GM18519 (cell line): ENCODE measurements around the gene PRKG2.

Experiments used
- ATAC-seq: cut with Tn5 transposase; IDR thresholded peaks from one replicate; pipeline ENCODE4 v1.9.1; 2021; ENCODE audit warnings: mild to moderate bottlenecking, moderate library complexity; ENCODE audit not compliant: unreplicated experiment, low FRiP score

PRKG2 gene

DNA sequence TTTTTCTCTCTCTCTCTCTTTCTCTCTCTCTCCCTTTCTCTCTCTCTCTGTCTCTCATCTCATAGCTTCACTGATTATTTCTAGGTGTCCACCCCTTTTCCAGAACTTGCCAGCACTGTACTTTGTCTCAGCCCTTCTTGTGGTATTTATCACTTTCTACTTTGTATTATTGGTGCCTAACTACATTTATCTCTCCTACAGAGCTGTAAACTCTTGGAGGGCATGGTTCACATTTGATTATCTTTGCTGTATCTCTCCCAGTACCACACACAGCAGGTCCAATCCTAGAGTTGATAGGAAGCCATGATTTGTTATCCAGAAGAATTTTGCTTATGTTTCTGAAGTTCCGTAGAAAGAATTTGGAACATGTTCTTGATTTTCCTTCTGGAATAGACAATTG is 5.2 kb upstream of the PRKG2 start:
- ATAC-seq: no peak

DNA sequence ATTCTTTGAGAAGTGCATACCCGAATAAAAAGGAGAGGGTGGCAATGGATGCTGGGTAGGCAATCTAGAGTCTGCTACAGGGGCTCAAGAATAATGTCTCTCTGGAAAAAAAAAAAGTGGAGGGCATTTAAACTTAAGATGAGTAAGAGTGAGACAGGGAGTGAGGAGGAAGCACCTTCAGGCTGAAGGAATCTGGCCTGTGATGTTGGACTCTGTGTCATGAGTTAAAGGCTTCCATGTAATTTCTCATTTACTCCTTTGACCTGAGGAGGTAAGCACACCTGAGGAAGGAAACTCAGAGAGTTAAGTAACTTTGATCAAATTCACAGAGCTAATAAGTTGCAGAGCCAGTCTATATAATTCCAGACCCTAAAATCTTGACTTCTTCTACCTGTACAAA is 3.2 kb upstream of the PRKG2 start:
- ATAC-seq: no peak

DNA sequence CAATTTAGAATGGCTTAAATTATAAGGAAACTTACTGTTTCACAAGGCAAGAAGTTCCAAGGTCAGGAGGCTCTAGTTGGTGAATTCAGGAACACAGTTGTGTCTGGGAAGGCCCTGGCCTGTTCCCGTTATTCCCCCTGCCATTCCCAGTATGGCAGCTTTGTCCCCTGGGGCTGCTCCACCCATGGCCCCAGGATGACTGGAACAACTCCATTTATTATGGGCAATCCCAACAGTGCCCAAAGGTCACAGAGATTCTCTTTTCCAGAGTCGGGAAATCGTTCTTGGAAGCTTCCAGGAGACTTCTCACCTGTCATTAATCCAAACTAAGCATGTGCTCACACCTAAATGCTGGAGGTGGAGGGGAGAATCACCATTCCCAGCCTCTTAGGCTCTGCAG is 2.8 kb upstream of the PRKG2 start:
- ATAC-seq: no peak

DNA sequence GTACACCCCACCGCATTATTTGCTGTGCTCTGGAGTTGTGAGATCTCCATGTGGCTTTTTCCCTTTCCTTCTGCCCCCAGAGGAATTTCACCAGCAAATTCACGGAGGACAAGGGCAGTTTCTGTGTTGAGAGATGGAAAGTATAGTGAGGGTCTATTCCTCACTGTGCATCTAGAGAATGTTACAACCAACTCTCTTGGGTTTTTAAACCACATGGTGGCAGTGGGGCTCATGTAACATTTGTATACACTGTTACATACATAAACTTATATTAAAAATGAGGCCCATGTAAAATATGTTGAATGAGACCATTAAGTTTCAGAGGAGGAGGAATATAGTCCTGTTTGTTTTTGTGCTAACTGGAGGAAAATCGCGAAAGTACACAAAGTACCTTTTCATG is 909 bp upstream of the PRKG2 start:
- no peak for ATAC-seq

DNA sequence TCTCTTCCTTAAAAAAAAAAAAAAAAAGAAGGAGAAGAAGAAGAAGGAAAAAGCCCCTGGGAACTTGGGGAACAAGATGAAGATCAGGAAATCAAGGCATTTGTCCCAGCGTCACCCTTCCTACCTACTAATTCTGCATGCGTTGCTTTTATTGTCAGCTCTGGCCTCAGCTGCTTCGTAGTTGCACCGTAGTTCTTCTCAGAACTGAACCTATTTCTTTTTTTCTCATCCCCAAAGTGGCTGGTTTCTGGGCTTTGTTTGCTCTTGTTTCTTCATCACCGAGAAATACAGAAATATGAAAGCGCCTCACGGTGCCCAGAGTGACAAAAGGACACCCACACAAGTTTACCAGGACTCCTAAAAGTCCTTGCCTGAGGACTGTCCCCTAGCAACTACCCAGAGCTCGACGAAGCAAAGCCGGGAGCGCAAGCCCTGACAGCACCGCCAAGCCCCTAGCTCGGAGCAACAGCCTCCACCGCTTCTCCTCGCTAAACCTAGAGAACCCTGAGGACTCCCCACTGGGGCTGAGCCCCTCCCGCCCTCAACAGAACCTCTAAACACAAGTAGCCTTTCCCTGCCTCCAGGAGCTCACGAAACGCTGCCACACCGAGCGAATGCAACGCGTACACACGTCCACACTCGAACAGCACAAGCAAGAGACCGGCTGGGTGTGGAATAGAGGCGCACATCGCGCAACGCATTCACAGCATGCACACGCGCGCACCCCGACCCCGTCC is 710 bp downstream of the PRKG2 start:
- no peak for ATAC-seq

DNA sequence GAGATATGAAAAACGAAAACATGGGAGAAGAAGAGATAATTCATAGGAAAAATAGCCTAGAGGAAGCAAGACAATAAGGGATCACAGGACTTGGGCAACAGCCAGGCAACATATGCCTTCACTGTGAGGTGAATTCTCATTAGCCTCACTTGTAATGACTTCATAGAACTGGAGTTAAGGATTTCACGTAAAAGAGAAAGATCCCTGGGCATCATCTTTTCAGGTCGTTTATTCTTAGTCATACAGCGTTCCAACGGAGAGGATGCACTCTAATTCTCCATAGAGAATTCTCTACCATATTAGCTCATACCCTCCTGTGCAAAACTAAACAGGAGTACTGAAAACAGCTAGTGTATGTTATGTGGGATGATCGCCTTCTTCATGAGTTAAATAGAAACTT is 1.4 kb downstream of the PRKG2 start:
- ATAC-seq: no peak

DNA sequence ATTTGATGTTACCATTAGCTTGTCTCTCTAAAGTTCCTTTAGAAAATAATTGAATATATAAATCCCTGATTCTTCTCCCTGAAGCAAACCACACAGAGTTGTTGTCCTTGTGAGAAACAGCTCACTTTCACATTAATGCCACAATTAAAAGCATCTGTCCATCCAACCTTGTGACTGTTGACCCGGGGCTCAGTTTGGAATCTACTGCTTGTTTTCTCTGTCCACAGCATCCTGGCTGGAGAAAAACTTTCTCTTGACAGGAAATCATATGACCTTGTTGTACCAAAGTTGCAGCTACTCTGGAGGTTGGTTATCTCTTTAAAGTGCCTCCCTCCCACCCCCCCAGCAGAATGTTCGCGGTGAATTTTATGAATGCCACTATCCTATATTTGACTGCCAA is 3.1 kb downstream of the PRKG2 start:
- no peak for ATAC-seq

DNA sequence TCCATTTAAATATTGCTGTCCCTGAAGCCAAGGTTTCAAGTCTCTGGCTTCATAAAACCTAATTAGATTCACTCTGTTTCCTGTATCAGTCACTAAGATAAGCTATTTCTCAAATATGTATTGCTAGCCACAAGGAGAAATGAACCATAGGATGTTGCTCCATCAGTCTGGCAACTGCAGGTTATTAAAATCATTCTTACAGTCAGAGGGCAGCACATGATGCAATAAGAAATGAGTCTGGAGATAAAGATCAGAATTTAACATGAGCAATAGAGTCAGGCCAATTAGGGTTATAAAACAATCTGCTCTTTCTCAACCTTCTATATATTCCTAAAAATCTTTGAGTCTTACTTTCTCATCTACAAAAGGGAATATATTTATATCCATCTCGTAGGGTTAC is 7.2 kb downstream of the PRKG2 start:
- no peak for ATAC-seq

DNA sequence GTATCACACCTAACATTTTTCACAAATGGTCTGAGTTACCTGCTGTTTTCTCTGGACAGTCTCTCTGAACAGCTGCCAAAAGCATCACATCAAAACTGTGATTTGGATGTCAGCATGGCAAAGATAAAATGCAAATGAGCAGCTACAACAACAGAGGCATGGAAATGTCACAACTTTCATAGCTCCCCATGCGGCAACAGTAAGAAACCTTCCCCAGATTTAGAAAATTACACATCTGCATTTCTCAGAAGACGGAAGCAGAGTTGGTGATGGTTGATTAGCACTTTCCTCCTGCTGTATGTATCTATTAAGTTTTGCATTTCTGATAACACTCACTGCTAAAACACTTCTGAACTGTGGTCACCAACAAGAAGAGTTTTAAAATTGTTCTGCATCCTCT is 9.7 kb downstream of the PRKG2 start:
- ATAC-seq: no peak

DNA sequence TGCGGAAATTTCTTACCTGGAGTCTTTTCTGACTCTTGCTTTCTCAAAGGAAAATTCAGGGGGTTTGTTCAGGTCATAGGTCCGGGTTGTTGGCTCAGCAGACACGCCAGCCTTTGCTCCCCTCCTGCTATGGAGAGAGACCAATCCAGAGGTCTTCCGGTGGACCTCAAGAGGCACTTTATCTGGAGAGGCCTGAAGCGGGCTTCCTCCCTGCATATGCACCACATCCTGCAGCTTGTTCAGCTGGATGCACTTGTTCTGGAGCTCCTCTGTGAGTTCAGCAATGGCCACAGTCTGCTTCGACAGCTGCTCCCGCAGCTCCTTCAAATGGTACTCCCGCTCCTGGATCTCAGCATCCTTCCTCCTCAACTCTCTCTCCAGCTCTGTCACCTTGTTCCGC is 10.5 kb downstream of the PRKG2 start:
- no peak for ATAC-seq

DNA sequence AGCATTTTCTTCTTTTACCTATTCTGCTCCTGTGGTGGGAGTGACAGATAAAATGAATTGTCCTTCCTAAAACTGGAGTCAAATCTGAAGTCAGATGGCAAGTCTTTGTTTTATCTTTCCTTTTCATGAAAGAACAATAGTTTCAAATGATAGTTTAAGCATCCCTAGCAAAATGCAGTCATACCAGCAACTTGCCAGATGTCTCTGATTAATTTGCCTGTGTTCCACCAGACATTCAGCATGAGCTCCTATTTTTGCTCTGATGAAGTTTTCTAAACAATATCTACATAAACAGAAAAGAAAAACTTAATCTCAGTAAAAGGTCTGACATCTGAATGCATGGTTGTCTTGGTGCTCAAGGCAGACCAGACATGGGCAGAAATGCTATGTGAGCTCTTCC is 15.2 kb downstream of the PRKG2 start:
- ATAC-seq: no peak

DNA sequence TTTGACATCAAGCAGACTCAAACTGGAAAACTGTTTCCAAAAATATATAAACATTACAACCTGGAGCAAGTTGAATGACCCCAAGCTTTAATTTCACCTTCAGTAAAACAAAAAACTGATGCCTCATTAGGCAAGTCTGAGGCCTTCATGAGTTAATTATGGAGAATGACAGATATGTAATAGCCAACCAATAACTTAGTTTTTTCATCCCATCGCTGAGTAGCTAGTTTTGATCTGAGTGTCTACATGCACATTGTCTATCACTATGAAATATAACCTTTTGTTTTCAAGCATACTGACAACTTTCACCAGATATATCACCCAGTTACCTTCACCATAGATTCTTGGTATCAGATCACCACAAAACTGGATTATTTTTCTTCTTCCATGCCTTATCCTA is 16.4 kb downstream of the PRKG2 start:
- ATAC-seq: no peak

DNA sequence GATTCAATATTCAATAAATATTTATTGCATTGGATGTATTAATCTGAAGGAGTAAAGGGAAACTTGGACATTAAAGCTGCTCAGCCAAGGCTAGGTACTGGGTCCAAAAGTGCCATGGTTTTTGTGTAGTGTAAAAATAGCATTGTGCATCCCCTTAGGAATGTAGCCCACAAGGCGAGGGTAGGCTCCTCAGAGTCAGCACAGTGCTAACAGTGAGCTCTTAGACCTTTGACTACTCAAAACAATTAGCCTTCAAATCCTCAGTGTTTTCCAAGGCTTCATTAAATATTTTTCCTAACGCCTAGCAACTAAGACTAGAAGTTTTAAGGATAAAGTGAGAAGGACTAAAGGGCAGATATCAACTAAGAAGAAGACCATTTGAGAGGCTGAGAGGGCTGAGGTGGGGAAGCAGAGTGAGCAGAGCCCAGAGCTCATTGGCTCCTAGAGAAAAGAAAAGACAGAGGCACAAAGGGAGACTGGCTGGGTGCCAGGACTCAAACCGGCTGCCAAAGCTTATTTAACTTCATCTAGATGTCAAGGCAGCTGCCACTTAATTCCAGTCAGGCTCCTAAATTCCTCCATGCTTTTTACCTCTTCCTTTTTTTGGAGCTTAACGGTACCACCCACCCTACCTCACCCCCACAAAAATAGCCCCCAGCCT is 17.0 kb downstream of the PRKG2 start:
- no peak for ATAC-seq

DNA sequence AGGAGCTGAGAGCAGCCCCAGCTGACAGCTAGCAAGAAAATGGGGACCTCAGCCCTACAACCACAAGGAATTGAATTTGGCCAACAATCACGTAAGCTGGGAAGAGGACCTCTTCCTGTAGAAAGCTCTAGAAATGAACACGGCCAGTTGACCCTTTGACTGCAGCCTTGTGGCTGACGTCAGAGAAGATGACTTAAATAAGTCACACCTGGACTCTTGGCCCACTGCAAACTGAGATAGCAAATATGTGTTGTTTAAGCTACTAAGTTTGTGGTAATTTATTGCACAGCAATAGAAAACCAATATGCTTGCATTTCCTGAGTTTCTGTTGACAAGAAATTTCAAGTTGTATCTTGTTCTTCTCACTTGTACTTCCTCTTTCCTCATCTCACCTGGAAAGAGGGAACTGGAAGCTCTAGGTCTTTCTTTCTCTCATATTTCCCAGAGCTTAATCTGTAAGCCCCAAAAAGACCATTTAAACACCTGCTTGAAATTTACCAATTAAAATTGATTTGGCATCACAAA is 18.8 kb downstream of the PRKG2 start:
- no peak for ATAC-seq

DNA sequence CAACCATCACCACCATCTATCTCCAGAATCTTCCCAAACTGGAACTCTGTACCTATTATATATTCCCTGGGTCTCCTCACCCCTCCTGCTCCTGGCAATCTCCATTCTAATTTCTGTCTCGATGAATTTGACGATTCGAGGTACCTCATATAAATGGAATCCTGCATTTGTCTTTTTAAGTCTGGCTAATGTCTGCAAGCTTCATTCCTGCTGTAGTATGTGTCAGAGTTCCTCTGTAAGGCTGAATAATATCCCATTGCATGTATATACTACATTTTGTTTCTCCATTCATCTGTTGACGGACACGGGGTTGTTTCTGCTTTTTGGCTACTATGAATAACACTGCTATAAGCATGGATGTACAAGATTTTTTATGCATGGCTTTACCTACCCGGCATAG is 19.5 kb downstream of the PRKG2 start:
- ATAC-seq: no peak

DNA sequence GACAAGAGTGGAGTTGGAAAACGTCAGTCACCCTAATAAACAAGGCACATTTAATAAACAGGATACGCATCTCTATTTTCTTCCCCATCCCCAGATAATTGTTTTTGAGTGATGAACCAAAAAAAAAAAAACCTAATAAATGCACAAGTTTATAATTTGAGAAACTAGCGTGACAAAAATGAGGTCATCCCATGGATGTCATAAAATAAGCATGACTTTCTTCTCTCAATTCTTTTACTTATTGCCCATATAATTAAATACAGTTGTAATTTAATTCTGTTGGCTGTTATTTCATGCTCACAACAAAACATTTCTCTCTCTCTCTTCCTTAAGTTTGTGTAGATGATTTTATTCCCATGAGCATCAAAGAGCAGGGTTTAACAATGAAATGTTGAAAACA is 20.7 kb downstream of the PRKG2 start:
- ATAC-seq: no peak

DNA sequence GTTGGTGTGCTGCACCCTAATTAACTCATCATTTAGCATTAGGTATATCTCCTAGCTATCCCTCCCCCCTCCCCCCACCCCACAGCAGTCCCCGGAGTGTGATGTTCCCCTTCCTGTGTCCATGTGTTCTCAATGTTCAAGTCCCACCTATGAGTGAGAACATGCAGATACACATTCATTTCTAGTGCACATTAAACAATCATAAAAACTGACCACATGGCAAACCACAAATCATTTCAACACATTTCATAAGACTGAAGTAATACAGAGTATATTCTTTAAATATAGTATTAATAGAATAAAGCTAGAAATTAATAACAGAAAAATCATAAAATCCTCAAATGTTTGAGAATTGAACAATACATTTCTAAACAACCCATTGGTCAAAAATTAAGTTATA is 34.1 kb downstream of the PRKG2 start:
- ATAC-seq: no peak

DNA sequence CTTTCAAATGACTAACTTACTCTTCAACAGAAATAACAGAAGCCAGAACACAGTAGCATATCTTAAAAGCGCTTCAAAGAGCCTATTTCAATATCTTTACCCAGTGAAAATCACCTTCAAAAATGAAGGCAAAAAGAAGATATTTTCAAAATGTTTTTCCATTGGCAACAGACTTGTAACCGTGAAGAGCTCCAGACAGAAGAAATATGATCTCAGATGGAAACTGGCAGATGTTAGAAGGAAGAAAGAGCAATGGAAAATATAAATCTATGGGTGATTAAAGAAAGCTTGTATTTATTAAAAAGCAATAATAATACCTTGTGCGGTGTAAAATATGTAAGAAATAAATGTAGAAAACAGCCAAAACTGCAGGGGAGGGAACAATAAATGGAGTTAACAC is 35.7 kb downstream of the PRKG2 start:
- ATAC-seq: no peak

DNA sequence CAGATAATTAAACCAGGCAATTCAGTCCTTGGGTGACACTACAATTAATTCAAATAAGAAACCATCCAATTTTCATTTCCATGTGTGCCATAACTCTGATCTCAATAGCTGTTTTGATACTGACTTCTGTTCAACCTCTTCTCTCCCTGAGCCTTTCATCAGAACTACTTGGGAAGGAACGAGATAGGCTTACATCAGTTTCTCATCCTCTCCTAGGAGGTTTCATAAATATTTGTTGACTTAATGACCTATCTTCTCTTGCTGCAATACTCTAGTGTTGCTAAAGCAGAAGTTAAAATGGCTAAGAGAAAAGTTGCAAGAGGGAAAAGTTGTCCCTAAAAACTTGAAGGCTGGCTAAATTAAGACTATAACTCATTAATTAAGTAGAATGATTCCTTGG is 41.8 kb downstream of the PRKG2 start:
- no peak for ATAC-seq

DNA sequence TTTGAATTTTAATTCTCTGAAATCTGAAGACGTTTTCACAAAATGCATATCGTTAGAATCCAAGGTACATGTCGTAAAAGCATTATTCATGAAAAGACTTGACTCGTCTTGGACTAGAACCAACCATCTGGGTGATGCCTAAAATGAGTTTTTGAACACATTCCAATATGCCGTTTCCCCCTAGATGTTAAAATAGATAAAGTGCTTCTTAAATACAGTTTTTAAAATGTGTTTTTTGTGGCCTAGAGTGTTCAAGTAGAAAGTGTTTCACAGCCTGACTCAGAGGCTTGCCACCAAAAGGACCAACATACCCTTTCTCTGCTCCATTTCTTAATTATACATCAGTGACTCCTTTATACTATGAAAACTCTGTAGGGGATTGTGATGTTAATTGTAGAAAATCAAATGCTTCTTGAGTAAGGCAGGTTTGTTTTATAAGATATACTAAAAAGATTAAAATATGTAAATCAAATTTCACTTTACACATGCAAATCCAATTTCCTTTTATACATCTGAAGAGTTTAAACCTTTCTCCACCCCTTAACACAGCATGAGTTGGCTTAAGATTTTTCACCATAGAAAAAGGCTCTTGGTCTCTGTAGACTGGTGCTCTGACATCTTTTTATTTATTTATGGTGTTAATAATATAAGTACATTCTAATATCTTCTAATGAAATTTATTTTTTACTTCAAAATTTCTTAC is 48.4 kb downstream of the PRKG2 start:
- no peak for ATAC-seq

DNA sequence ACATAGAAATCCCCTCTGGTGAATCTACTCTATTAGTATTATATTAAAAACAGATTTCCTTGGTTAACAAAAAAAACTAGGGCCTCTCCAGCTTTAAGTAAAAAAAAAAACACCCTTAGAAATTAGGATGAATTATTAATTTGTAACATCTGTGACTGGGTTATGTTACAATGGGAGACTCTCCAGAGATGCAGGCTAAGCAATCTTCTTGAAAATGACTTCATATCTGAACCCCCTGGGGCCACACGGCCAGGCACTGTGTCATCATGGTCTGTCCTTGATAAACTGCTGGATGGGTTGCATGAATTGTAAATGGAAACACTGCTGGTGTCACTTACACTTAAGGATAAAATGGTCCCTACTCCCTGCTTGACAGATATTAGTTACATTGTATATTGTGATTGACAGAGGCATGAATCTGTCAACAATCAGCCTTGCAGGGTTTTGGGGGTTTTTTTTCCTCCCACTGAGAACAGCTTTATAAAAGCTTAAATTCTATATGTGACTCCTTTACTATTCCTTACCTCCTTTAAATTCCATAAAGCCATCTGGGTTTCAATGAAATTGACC is 49.1 kb downstream of the PRKG2 start:
- no peak for ATAC-seq
